ENCODE data around the gene ZNF662.

DNA sequence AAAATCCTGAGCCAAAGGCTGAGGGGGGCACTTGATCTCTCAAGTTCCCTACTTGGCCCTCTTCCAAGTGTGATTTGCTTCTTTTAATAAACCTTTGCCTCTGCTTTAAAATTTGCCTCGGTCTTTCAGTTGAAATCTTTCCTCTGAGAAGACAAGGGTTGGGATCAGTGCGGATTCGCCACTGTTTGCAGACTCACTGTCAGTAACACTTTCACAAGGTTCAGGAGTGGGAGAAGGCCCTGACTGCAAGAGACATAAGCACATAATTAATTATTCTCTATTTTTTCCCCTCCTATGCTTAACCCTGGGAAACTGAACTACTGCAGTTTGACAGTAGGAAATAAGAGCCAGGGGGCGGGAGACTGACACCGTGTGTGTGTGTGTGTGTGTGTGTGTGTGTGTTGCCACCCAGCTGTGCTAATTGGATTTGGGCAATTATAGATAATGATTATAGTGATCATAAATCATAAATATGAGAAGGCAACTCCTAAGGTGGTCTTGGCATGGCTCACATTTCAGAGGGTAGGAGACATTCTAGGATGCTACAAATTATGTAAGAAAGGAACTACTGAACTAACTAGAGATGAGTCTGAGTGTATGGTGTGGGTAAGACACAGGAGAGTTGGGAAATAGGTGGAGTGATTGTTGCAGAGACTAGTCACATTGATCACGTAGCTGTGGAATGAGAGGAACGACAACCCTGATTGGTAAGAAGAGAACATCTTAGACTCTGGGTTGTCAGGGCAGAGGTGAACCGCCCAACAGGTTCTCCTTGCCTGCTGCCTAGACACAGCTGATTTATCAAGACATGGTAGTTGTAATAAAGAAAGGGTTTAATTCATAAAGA, 5.5 kb upstream of the ZNF662 start:
- no peak for TF ChIP-seq POLR2A (IDR thresholded peaks at IDR 0.05)
- TF ChIP-seq, protein P1, sequence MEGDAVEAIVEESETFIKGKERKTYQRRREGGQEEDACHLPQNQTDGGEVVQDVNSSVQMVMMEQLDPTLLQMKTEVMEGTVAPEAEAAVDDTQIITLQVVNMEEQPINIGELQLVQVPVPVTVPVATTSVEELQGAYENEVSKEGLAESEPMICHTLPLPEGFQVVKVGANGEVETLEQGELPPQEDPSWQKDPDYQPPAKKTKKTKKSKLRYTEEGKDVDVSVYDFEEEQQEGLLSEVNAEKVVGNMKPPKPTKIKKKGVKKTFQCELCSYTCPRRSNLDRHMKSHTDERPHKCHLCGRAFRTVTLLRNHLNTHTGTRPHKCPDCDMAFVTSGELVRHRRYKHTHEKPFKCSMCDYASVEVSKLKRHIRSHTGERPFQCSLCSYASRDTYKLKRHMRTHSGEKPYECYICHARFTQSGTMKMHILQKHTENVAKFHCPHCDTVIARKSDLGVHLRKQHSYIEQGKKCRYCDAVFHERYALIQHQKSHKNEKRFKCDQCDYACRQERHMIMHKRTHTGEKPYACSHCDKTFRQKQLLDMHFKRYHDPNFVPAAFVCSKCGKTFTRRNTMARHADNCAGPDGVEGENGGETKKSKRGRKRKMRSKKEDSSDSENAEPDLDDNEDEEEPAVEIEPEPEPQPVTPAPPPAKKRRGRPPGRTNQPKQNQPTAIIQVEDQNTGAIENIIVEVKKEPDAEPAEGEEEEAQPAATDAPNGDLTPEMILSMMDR (IDR thresholded peaks at IDR 0.05): no peak
- no peak for TF ChIP-seq EP300 (IDR thresholded peaks at IDR 0.05)

Measured in gastroesophageal sphincter (tissue), 3 donors.